Activated T-helper 1 cell treated with Interleukin-2 at 50 U/mL for 16 hours (primary cell): ENCODE results near the gene ZNF253.
"Not testable (repeated sequence)": the region's sequence is repeated elsewhere in the genome, so short reads cannot be mapped to it uniquely, and the experiment has no call there.

ENCODE experiments used
- DNase-seq: peaks from one replicate; pipeline ENCODE4 v3.0.0-alpha.2; 2020; ENCODE audit warnings: low read depth

ZNF253 gene

DNA sequence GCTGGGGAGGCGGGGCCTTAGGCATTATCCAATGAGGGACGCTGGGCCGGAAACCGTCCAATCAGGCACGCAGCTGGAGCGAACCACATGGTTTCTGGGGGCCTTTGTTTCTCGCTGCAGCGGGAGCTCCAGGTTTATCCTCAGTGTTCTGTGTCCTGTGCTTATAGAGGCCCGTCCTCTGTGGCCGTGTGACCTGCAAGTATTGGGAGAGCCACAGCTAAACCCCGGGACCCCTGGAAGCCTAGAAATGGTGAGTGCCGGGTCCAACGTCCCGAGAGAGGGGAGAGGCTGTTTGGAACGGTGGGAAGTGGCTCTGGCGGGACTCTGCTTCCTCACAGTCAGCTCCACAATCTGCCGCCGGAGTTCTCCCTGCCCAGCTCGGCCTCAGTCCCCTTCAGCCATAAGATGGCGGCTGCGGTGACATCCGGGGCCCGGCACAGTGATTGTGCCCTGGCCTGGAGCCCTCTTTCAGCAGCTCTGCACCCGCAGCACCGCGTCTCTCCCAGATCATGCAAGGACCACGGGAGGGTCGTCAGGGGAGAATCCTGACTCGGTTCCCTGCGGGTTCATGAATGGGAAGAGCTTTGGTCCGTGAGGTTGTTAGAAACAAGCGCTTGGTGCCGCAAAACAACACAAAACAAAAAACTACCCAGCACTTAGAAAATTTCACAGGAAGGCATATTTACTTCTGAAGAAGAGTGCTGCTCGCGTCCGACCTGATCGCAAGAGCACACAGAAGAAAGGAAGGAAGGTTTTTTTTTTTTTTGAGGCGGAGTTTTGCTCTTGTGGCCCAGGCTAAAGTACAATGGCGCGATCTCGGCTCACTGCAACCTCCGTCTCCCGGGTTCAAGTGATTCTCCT, at the start of gene ZNF253:
Gene ZNF253 (plus strand): TSS at position 133 of the 861 bp plus-strand sequence. CDS start 115 bp downstream, at position 248.
- DNase-seq, result peak; percentile 88

- no peak for DNase-seq
Observed at GRCh38 chr19:19816679-19817078, 49.0 kb upstream of the ZNF253 start.

DNA sequence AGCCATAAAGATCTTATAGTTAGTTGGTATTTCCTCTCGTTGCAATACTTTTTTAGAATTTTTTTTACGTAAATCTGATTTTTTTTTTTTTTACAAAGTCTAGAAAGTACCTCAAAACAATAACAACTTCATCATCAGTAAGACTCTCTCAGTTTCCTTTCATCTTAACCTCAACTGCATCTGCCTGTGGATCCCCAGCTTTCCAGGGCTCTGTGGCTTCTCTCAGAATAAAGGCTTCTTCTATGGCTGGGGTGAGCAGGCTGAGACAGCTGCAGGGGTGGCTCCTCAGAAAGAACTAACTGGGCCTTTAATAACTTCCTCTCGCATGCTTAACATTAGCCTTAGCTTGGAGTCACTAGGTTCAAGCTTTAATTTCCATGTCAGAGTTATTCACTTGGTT, 48.3 kb upstream of the ZNF253 start:
- DNase-seq, result peak; percentile 25

DNA sequence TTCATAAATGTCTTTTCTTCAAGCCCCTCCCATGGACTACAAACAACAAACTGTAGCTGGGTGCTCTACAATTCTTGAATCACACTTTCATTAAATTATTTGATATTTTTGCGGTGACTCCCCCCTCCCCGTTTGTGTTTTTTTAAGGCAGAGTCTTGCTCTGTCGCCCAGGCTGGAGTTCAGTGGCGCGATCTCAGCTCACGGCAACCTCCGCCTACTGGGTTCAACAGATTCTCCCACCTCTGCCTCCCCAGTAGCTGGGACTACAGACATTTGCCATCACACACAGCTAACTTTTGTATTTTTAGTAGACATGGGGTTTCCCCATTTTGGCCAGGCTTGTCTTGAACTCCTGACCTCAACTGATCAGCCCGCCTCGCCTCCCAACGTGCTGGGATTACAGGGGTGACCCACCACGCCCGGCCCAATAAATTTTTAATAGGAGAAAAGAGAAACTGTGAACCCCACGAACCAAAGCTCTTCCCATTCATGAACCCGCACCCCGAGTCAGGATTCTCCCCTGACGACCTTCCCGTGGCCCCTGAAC, 44.8 kb upstream of the ZNF253 start:
- no peak for DNase-seq

DNA sequence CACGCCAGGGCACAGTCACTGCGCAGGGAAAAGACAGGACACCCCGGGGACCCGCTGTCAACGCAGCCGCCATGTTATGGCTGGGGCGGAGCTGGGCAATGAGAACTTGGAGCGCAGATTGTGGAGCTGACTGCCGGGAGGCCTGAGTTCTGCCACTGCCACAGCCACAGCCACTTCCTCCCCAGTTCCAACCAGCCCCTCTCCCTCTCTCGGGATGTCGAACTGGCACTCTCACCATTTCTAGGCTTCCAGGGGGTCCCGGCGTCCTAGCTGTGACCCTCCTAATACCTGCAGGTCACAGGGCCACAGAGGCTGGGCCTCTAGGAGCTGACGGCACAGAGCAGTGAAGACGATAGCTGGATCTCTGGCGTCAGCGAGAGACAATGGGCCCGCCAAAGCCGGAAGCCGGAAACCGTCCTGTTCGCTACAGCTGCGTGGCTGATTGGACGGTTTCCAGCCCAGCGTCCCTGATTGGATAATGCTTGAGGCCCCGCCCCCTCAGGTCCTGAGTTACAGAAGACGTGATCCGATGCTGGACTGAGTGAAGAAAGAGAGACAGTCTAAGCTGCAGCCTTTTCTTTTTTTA, 44.2 kb upstream of the ZNF253 start, which contains the start of gene ZNF506:
Gene ZNF506 (minus strand): TSS at position 385 of the 586 bp plus-strand sequence. CDS start 147 bp downstream, at position 238.
- DNase-seq, result peak; percentile 93

DNA sequence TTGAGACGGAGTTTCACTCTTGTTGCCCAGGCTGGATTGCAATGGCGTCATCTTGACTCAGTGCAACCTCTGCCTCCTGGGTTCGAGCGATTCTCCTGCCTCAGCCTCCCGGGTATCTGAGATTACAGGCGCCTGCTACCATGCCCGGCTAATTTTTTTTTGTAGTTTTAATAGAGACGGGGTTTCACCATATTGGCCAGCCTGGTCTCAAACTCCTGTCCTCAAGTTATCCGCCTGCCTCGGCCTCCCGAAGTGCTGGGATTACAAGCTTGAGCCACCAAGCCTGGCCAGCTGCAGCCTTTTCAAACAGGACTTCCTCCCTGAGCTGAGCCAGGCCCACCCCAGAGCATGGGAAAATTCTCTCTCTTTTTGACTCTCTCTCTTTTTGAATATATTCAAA, 43.7 kb upstream of the ZNF253 start:
- not testable (repeated sequence) for DNase-seq

DNA sequence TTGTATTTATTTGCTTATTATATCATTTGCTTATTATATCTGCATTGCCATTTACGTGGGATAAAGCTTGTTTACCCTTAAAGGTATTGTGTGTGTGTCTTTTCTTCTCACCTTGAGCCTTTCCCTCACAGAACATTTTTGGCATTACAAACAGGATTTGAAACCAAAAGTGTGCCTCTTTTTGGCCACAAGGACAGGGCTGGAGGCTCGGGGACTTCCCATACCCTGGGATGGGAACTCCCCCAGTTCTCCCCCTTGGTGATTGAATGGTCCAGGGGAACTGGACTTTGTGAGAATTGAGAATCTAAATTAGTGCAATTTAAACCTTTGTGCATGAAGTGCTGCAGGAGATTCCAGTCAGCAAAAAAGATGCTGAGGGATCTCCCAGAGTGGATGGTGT, 41.8 kb upstream of the ZNF253 start:
- DNase-seq, result no peak

DNA sequence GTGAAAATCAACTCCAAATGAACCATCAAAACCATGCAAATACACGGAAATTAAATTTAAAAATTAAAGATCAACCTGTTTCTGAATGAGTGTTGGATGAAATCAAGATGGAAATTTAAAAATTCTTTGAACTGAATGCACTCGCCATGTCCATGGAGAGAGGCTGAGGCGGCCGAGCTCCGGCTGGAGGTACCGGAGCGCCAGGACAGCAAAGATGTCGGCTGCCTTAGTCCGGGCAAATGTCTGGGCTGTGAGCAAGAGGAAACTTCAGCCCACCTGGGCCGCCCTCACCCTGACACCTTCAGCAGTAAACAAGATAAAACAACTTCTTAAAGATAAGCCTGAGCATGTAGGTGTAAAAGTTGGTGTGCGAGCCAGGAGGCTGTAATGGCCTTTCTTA, 38.8 kb upstream of the ZNF253 start:
- DNase-seq, result no peak

DNA sequence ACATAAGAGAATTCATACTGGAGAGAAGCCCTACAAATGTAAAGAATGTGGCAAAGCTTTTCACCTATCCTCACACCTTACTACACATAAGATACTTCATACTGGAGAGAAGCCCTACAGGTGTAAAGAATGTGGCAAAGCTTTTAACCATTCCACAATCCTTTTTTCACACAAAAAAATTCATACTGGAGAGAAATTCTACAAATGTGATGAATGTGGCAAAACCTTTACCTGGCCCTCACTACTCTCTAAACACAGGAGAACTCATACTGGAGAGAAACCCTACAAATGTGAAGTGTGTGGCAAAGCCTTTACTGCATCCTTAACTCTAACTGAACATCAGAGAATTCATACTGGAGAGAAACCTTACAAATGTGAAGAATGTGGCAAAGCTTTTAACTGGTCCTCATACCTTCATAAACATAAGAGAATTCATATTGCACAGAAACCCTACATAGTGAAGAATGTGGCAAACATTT, 30.1 kb upstream of the ZNF253 start:
- DNase-seq, result no peak

GRCh38 chr19:19847781-19848180, 17.9 kb upstream of the ZNF253 start:
- no peak for DNase-seq

- no peak for DNase-seq
Observed at GRCh38 chr19:19849056-19849455, 16.6 kb upstream of the ZNF253 start.

GRCh38 chr19:19851740-19852139, 13.9 kb upstream of the ZNF253 start:
- DNase-seq, result not testable (repeated sequence)

- DNase-seq, result no peak
Observed at GRCh38 chr19:19858751-19859150, 6.9 kb upstream of the ZNF253 start.

DNA sequence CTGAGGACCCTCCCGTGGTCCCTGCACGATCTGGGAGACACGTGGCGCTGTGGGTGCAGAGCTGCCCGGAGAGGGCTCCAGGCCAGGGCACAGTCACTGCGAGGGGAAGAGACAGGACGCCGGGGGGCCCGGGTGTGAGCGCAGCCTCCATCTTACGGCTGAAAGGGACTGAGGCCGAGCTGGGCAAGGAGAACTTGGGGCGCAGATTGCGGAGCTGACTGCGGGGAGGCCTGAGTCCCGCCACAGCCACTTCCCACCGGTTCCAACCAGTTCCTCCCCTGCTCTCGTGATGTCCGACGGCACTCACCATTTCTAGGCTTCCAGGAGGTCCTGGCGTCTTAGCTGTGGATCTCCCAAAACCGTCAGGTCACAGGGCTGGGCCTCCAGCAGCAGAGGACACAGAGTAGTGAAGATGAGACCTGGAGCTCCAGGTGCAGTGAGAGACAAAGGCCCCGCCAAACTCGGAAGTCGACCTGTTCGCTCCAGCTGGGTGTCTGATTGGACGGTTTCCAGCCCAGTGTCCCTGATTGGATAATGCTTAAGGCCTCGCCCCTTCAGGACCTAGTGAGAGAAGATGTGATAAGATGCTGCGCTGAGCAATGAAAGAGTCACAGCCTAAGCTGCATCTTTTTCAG, 4.8 kb upstream of the ZNF253 start:
- DNase-seq, result peak; percentile 35

DNA sequence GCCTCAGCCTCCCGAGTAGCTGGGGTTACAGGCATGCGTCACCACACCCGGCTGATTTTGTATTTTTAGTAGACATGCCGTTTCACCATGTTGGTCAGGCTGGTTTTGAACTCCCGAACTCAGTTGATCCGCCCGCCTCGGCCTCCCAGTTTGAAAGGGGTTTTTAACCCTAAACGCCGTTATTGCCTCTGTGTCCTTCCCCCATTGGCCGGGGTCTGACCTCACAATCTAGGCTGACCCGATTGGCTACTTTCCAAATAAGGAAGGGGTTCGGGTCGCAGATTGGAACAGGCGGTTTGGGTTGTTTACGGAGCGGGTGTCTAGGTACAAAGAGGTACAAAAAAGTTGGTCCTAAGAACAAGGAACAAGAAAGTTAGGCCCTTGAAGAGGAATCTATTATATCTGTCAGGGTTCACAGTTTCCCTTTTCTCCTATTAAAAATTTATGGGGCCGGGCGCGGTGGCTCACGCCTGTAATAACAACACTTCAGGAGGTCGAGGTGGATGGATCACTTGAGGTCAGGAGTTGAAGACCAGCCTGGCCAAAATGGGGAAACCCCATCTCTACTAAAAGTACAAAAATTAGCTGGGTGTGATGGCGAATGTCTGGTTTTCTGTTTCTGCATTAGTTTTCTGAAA, 1.0 kb downstream of the ZNF253 start:
- DNase-seq, result peak; percentile 22

- DNase-seq, result not testable (repeated sequence)
Observed at GRCh38 chr19:19870086-19870485, 4.4 kb downstream of the ZNF253 start.

- no peak for DNase-seq
Observed at GRCh38 chr19:19871932-19872331, 6.2 kb downstream of the ZNF253 start.

GRCh38 chr19:19873381-19873780, 7.7 kb downstream of the ZNF253 start:
- no peak for DNase-seq

DNA sequence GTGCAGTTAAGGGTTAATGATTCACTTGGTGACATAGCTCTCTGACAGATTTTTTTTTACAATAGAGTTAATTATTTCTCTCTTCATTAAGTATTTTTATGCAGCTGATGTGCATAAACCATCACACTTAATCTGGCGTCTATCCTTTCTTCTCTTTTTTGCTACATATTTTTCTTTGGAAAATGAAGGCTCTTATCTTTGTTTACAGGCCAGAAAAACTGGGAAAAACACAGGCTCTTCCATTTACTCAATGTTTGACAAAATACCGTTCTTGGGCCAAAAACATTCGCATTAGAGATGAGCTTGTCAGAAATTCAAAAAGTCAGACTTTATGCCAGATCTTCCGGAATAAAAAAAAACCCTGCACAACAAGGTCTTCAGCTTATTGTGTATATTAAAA, 12.0 kb downstream of the ZNF253 start:
- DNase-seq, result no peak

DNA sequence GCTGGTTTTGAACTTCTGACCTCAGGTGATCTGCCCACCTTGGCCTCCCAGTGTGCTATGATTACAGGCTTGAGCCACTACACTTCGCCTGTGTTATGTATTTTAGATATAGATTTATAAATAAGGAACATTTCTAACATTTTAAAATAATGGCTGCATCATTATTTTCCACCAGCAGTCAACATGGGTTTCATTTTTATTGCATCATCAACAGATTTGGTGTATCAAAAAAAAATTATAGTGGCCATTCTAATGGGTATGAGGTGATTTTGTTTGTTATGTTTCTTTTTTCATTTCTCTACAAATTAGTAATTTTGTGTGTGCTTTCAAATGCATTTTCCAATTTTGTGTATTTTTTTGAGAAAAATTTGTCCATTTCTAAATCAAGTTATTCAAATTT, 18.9 kb downstream of the ZNF253 start:
- DNase-seq, result no peak

DNA sequence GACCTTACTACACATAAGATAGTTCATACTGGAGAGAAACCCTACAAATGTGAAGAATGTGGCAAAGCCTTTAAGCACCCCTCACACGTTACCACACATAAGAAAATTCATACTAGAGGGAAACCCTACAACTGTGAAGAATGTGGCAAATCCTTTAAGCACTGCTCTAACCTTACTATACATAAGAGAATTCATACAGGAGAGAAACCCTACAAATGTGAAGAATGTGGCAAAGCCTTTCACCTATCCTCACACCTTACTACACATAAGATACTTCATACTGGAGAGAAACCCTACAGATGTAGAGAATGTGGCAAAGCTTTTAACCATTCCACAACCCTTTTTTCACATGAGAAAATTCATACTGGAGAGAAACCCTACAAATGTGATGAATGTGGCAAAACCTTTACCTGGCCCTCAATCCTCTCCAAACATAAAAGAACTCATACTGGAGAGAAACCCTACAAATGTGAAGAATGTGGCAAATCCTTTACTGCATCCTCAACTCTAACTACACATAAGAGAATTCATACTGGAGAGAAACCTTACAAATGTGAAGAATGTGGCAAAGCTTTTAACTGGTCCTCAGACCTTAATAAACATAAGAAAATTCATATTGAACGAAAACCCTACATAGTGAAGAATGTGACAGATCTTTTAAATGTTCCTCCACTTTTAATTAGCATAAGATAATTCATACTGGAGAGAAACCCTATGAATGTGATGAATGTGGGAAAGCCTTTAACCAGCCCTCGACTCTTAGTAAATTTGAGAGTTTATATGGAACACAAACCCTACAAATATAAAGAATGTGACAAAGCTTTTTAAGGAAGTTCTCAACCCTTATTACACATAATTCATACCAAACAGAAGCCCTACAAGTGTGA, 26.6 kb downstream of the ZNF253 start:
- not testable (repeated sequence) for DNase-seq
